H1 (cell line): ENCODE results near the gene SIGLECL1. TPM values are rescaled to one million over a fixed set of nuclear protein-coding genes. Genes with fewer than 3 reads are reported as not detected.

ENCODE experiments used
- CTCF ChIA-PET: fragments of 300-600 bp; sonication (Branson Sonifier 250); formaldehyde crosslinking; loops from one replicate; lab custom pipeline; 2021; ENCODE audit not compliant: partially characterized antibody; lab: Charles Lee
- POLR2A ChIA-PET: fragments of 300-600 bp; sonication (Branson Sonifier 250); formaldehyde crosslinking; loops from one replicate; lab custom pipeline; 2021; ENCODE audit warnings: inconsistent platforms; ENCODE audit not compliant: partially characterized antibody; lab: Charles Lee
- DNase-seq, 2 experiments: peaks; one replicate each; pipeline versions ENCODE4 v3.0.0 to v3.0.0-alpha.2; 2010 to 2022; ENCODE audit warnings: low spot score in 2 of 2, low read depth in 1 of 2, mixed read lengths in 1 of 2
- FAIRE-seq: peaks from 2 replicates; lab custom pipeline; 2011; peaks lifted over from hg19 to GRCh38; lab: Jason Lieb, UNC
- H2AFZ ChIP-seq: 2 replicates; pipeline ENCODE4 v1.8.1; 2012; ENCODE audit warnings: low read length, inconsistent platforms
- H2AK5ac ChIP-seq: 2 replicates; pipeline ENCODE4 v1.6.1; 2013; ENCODE audit warnings: low read depth, low read length
- H2BK120ac ChIP-seq: replicated peaks from 2 replicates; pipeline ENCODE3; 2013; ENCODE audit warnings: low read depth, low read length, inconsistent platforms
- H2BK12ac ChIP-seq: 2 replicates; pipeline ENCODE4 v1.6.1; 2013; ENCODE audit warnings: low read depth, low read length
- H2BK15ac ChIP-seq: 2 replicates; pipeline ENCODE4 v1.6.1; 2013; ENCODE audit warnings: low read length
- H2BK20ac ChIP-seq: 2 replicates; pipeline ENCODE4 v1.6.1; 2013; ENCODE audit warnings: low read length
- H2BK5ac ChIP-seq: 2 replicates; pipeline ENCODE4 v1.6.1; 2013; ENCODE audit warnings: low read depth, low read length
- H3K14ac ChIP-seq: 2 replicates; pipeline ENCODE4 v1.6.1; 2013; ENCODE audit warnings: inconsistent platforms; ENCODE audit not compliant: insufficient read length
- H3K18ac ChIP-seq: 2 replicates; pipeline ENCODE4 v1.6.1; 2013; ENCODE audit warnings: low read length; ENCODE audit errors: extremely low read depth
- H3K23ac ChIP-seq: 2 replicates; pipeline ENCODE4 v1.6.1; 2013; ENCODE audit warnings: inconsistent platforms; ENCODE audit not compliant: insufficient read length
- H3K23me2 ChIP-seq: 2 replicates; pipeline ENCODE4 v1.6.1; 2013; ENCODE audit warnings: low read depth, low read length
- H3K27ac ChIP-seq: 2 replicates; pipeline ENCODE4 v1.6.1; 2011; ENCODE audit warnings: low read depth, low read length, inconsistent platforms
- H3K27me3 ChIP-seq, 4 experiments: replicated peaks in 1 of 4; 1 replicate in 1 of 4; 2 replicates in 3 of 4; pipeline versions ENCODE4 v1.6.1 to v1.8.1; 2011 to 2013; ENCODE audit warnings: low read length in 3 of 4, mild to moderate bottlenecking in 3 of 4, inconsistent platforms in 2 of 4, mixed read lengths in 2 of 4, moderate library complexity in 1 of 4; ENCODE audit not compliant: control insufficient read depth in 3 of 4, insufficient read depth in 3 of 4; ENCODE audit errors: extremely low read depth in 1 of 4
- H3K36me3 ChIP-seq, 4 experiments: 2 replicates each; pipeline versions ENCODE4 v1.6.1 to v1.8.1; 2011 to 2013; ENCODE audit warnings: mild to moderate bottlenecking in 4 of 4, low read length in 3 of 4, moderate library complexity in 2 of 4, control low read depth in 1 of 4, inconsistent platforms in 1 of 4; ENCODE audit not compliant: insufficient read depth in 4 of 4, control insufficient read depth in 2 of 4
- H3K4ac ChIP-seq: replicated peaks from 2 replicates; pipeline ENCODE3; 2013; ENCODE audit warnings: low read length, low read depth, mixed read lengths, inconsistent platforms; ENCODE audit not compliant: insufficient read length
- H3K4me1 ChIP-seq, 4 experiments: replicated peaks in 1 of 4; 1 replicate in 1 of 4; 2 replicates in 3 of 4; pipeline versions ENCODE4 v1.6.1 to v1.8.1; 2011 to 2013; ENCODE audit warnings: low read length in 3 of 4, inconsistent platforms in 2 of 4, mixed read lengths in 1 of 4; ENCODE audit not compliant: insufficient read depth in 4 of 4, control insufficient read depth in 3 of 4
- H3K4me2 ChIP-seq, 2 experiments: 2 replicates each; pipeline versions ENCODE4 v1.6.1 to v1.8.1; 2011 to 2013; ENCODE audit warnings: low read depth in 2 of 2, low read length in 2 of 2, control low read depth in 1 of 2, inconsistent platforms in 1 of 2, mild to moderate bottlenecking in 1 of 2; ENCODE audit not compliant: insufficient read depth in 1 of 2
- H3K4me3 ChIP-seq, 4 experiments: fragments of 200-600, 300-600 bp in 1 of 4; sonication (generic), shearing (Covaris generic), sonication (Bioruptor Twin) in 1 of 4; 2 replicates each; pipeline versions ENCODE4 v1.5.1 to v1.8.1; 2011 to 2016; ENCODE audit warnings: low read length in 4 of 4, low read depth in 3 of 4, control low read depth in 2 of 4, inconsistent platforms in 2 of 4, mild to moderate bottlenecking in 2 of 4, mixed read lengths in 1 of 4, moderate library complexity in 1 of 4; ENCODE audit not compliant: insufficient read depth in 2 of 4; ENCODE audit errors: extremely low read depth in 1 of 4
- H3K56ac ChIP-seq: replicated peaks from 2 replicates; pipeline ENCODE3; 2013; ENCODE audit warnings: low read depth, mild to moderate bottlenecking, mixed read lengths, low read length, inconsistent platforms; ENCODE audit not compliant: insufficient read length
- H3K79me1 ChIP-seq: 2 replicates; pipeline ENCODE4 v1.6.1; 2013; ENCODE audit warnings: low read depth, low read length, control low read depth
- H3K79me2 ChIP-seq, 2 experiments: 2 replicates each; pipeline versions ENCODE4 v1.6.1 to v1.8.1; 2012 to 2013; ENCODE audit warnings: low read length in 2 of 2, mild to moderate bottlenecking in 2 of 2, inconsistent platforms in 1 of 2; ENCODE audit not compliant: insufficient read depth in 2 of 2, control insufficient read depth in 1 of 2
- H3K9ac ChIP-seq, 4 experiments: replicated peaks in 1 of 4; 1 replicate in 1 of 4; 2 replicates in 3 of 4; pipeline versions ENCODE4 v1.6.1 to v1.8.1; 2011 to 2013; ENCODE audit warnings: low read depth in 3 of 4, low read length in 3 of 4, control low read depth in 2 of 4, mild to moderate bottlenecking in 2 of 4, moderate library complexity in 2 of 4, inconsistent platforms in 1 of 4; ENCODE audit errors: extremely low read depth in 1 of 4
- H3K9me3 ChIP-seq, 2 experiments: 2 replicates each; pipeline versions ENCODE4 v1.6.1 to v1.8.1; 2012 to 2013; ENCODE audit warnings: mild to moderate bottlenecking in 2 of 2, moderate library complexity in 2 of 2, control low read depth in 1 of 2, inconsistent platforms in 1 of 2, low read depth in 1 of 2, low read length in 1 of 2, mixed read lengths in 1 of 2; ENCODE audit not compliant: insufficient read depth in 2 of 2
- H4K20me1 ChIP-seq, 2 experiments: replicated peaks in 1 of 2; 2 replicates each; pipeline versions ENCODE3 to v1.8.1; 2011 to 2013; ENCODE audit warnings: inconsistent platforms in 2 of 2, low read length in 2 of 2, mild to moderate bottlenecking in 1 of 2; ENCODE audit not compliant: insufficient read depth in 2 of 2, control insufficient read depth in 1 of 2
- H4K5ac ChIP-seq: 2 replicates; pipeline ENCODE4 v1.6.1; 2013; ENCODE audit warnings: low read length, low read depth, mixed read lengths, inconsistent platforms; ENCODE audit not compliant: insufficient read length
- H4K8ac ChIP-seq: 2 replicates; pipeline ENCODE4 v1.8.0; 2013; ENCODE audit warnings: mild to moderate bottlenecking, moderate library complexity, low read length, inconsistent platforms; ENCODE audit not compliant: insufficient read depth; ENCODE audit errors: extremely low read depth
- H4K91ac ChIP-seq: replicated peaks from 2 replicates; pipeline ENCODE3; 2013; ENCODE audit warnings: low read length, mixed read lengths, inconsistent platforms; ENCODE audit not compliant: insufficient read length
- CEBPB ChIP-seq: IDR thresholded peaks from 2 replicates; pipeline ENCODE4 v1.6.1; 2012; ENCODE audit warnings: low read depth, low read length
- KDM5A ChIP-seq: fragments of 200-600 bp; IDR thresholded peaks from 2 replicates; pipeline ENCODE4 v1.7.1; 2012; ENCODE audit warnings: mild to moderate bottlenecking, low read length, inconsistent platforms, mixed read lengths
- NRF1 ChIP-seq: IDR thresholded peaks from 2 replicates; pipeline ENCODE4 v1.6.1; 2011; ENCODE audit warnings: mild to moderate bottlenecking, low read depth, low read length, improper control_type of control experiment
- RAD21 ChIP-seq, 2 experiments: IDR thresholded peaks in 1 of 2; conservative IDR thresholded peaks in 1 of 2; 2 replicates each; pipeline ENCODE4 v1.6.1; 2011; ENCODE audit warnings: low read depth in 2 of 2, low read length in 2 of 2, improper control_type of control experiment in 1 of 2, inconsistent platforms in 1 of 2, mild to moderate bottlenecking in 1 of 2, moderate library complexity in 1 of 2
- RBBP5 ChIP-seq: IDR thresholded peaks from 2 replicates; pipeline ENCODE4 v1.7.1; 2012; ENCODE audit warnings: low read depth, mild to moderate bottlenecking, inconsistent platforms, low read length, moderate library complexity, borderline replicate concordance
- SIN3A ChIP-seq, 2 experiments: IDR thresholded peaks in 1 of 2; conservative IDR thresholded peaks in 1 of 2; 2 replicates each; pipeline ENCODE4 v1.6.1; 2011 to 2012; ENCODE audit warnings: low read length in 2 of 2, improper control_type of control experiment in 1 of 2, low read depth in 1 of 2, mild to moderate bottlenecking in 1 of 2
- SP4 ChIP-seq: IDR thresholded peaks from 2 replicates; pipeline ENCODE4 v1.6.1; 2012; ENCODE audit warnings: low read length, inconsistent platforms
- SRF ChIP-seq: IDR thresholded peaks from 2 replicates; pipeline ENCODE4 v1.6.1; 2011; ENCODE audit warnings: mild to moderate bottlenecking, low read depth, low read length, moderate library complexity
- WGBS, 2 experiments: shearing (Covaris generic) in 1 of 2; methylation state at CpG; one replicate each; pipeline versions ENCODE4 v1.1.6 to v1.1.7; 2013 to 2015; ENCODE audit warnings: low lambda C conversion rate in 2 of 2, mixed read lengths in 2 of 2, inconsistent platforms in 1 of 2, low coverage in 1 of 2, missing lambda C conversion rate in 1 of 2; ENCODE audit not compliant: insufficient replicate concordance in 2 of 2, insufficient coverage in 1 of 2, insufficient read length in 1 of 2; ENCODE audit errors: extremely low coverage in 1 of 2, missing lambda C conversion rate in 1 of 2; 5-methylcytosine and 5-hydroxymethylcytosine counted together
- polyA plus RNA-seq, 7 experiments: library from polyadenylated mRNA; depleted of rRNA in 3 of 7; stranded (reverse) in 5 of 7; unstranded in 2 of 7; fragments of >200 nt in 5 of 7; fragments of 200-250 nt in 2 of 7; gene quantifications; 1 replicate in 5 of 7; 2 replicates in 1 of 7; 4 replicates in 1 of 7; pipeline versions ENCODE4 v1.2.1 to v1.2.3, GENCODE V29; 2011 to 2013; ENCODE audit warnings: missing spikeins in 2 of 7, mixed read lengths in 2 of 7
- total RNA-seq: library from RNA; stranded (reverse); fragmentation: NEBNext Ultra II Directional; extraction: Animal tissue kit (Norgen Biotek cat#: 25700); gene quantifications from 2 replicates; pipeline ENCODE4 v1.2.1, GENCODE V29; 2021
- TF ChIP-seq, protein P1 (sequence below): IDR thresholded peaks from 2 replicates; pipeline ENCODE4 v1.6.1; 2012; ENCODE audit warnings: inconsistent platforms

SIGLECL1 gene
- total and polyA plus RNA-seq, 2 of the 8 experiments (the other 6 are each of a cell fraction or from before 2014, with no cell fraction given) = not detected

DNA sequence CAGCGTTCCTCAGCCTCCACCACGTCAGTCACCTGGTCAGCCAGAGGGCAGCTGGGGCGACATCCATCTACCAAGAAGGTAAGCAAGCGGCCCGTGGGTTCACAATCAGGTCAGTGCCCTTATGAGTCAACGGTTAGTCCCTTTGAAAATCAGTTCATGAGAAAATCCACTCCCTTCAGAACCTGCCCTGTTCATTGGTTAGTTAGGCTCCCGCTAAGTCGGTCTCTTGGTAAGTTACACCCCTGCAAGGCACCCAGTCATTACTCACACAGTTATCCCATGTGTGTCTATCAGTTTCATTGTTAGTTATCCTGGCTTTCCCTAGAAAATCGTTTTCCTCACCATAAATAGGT lies 564 bp downstream of the SIGLECL1 start:
- TF ChIP-seq, protein P1, sequence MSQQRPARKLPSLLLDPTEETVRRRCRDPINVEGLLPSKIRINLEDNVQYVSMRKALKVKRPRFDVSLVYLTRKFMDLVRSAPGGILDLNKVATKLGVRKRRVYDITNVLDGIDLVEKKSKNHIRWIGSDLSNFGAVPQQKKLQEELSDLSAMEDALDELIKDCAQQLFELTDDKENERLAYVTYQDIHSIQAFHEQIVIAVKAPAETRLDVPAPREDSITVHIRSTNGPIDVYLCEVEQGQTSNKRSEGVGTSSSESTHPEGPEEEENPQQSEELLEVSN = no peak
- TF ChIP-seq RAD21 (IDR thresholded peaks at IDR 0.05 in 1 of 2, conservative IDR thresholded peaks at IDR 0.05 in 1 of 2; ENCODE audit: low read depth in 2 of 2, low read length in 2 of 2) (no peak), RBBP5 (no peak), KDM5A (no peak), SP4 (no peak), CEBPB (no peak), NRF1 (no peak), SIN3A (conservative IDR thresholded peaks at IDR 0.05 in 1 of 2, IDR thresholded peaks at IDR 0.05 in 1 of 2; ENCODE audit: low read depth in 1 of 2, low read length in 2 of 2) (no peak), SRF (no peak)
- Histone ChIP-seq H4K8ac (no peak overlapping the region), H3K9ac (no peak overlapping the region), H3K4me2 (no peak overlapping the region), H3K4me1 (no peaks in the 10 kb centered on the region), H3K27ac (no peak overlapping the region), H2BK20ac (no peak overlapping the region), H2BK12ac (no peak overlapping the region), H3K56ac (no peak overlapping the region), H2AK5ac (no peak overlapping the region), H3K14ac (no peak overlapping the region), H3K79me2 (no peaks in the 10 kb centered on the region), H3K23ac (no peak overlapping the region), H3K36me3 (no peaks in the 10 kb centered on the region), H4K91ac (no peak overlapping the region), H2BK120ac (no peak overlapping the region), H4K5ac (no peak overlapping the region), H2BK15ac (no peak overlapping the region), H3K79me1 (no peaks in the 10 kb centered on the region), H3K4ac (no peak overlapping the region), H3K18ac (no peak overlapping the region), H3K27me3 (no peaks in the 10 kb centered on the region), H2BK5ac (0 out of 2 replicates have a peak overlapping the region, but pooled peaks have one; percentile 18), H3K4me3 (no peak overlapping the region), H3K9me3 (peaks cover 0 to 7% of the 10 kb centered on the region in 2 experiments; a peak in 1 of 4 replicates), H3K23me2 (no peaks in the 10 kb centered on the region), H4K20me1 (no peaks in the 10 kb centered on the region), H2AFZ (no peak overlapping the region; the same call in 1 of the 2 replicates)
- POLR2A ChIA-PET = no interaction called here
- FAIRE-seq (no peak), DNase-seq (no peak)
- CTCF ChIA-PET = interaction anchor here (1.0 to 1.9 kb wide), 2 partner anchors 8 to 83 kb away, joined by 3 to 7 read pairs; no protein-coding TSS in a partner anchor
- 87% methylated on average over 9 of the region's 9 CpGs; no CpG with 5 or more reads in 1 of the 2 experiments for WGBS, 2 experiments
